Type B pancreatic cell (in vitro differentiated cells): ENCODE measurements around the gene SAPCD1. TPM values are rescaled to one million over a fixed set of nuclear protein-coding genes. Genes with fewer than 3 reads are reported as not detected.

ENCODE experiments used
- DNase-seq: peaks from one replicate; pipeline ENCODE4 v3.0.0; 2021; ENCODE audit warnings: mixed read lengths; ENCODE audit not compliant: unreplicated experiment; ENCODE audit errors: extremely low spot score
- H3K27ac Mint-ChIP-seq: 2 replicates; pipeline ENCODE4 v1.8.0; 2021; ENCODE audit warnings: mild to moderate bottlenecking, mixed read lengths
- H3K27me3 Mint-ChIP-seq: 2 replicates; pipeline ENCODE4 v1.8.0; 2021; ENCODE audit warnings: mixed read lengths
- H3K36me3 Mint-ChIP-seq: 2 replicates; pipeline ENCODE4 v1.8.0; 2021; ENCODE audit warnings: mixed read lengths
- H3K4me1 Mint-ChIP-seq: one replicate; pipeline ENCODE4 v1.8.0; 2021; ENCODE audit warnings: mixed read lengths; ENCODE audit not compliant: unreplicated experiment
- H3K4me3 Mint-ChIP-seq: 2 replicates; pipeline ENCODE4 v1.8.0; 2021; ENCODE audit warnings: mild to moderate bottlenecking, mixed read lengths
- H3K9me3 Mint-ChIP-seq: 2 replicates; pipeline ENCODE4 v1.8.0; 2021; ENCODE audit warnings: mixed read lengths
- total RNA-seq: library from RNA; stranded (reverse); gene quantifications from 2 replicates; pipeline ENCODE4 v1.2.1, GENCODE V29; 2021; ENCODE audit warnings: low replicate concordance
- TF ChIP-seq, protein P1 (sequence below): fragments of 200-600 bp; sonication (generic); conservative IDR thresholded peaks from 2 replicates; pipeline ENCODE4 v1.5.0; 2021; ENCODE audit warnings: antibody characterized with exemption, mild to moderate bottlenecking

Gene SAPCD1
- total RNA-seq, 1 donor from 2014 or later: 8.9 TPM

DNA sequence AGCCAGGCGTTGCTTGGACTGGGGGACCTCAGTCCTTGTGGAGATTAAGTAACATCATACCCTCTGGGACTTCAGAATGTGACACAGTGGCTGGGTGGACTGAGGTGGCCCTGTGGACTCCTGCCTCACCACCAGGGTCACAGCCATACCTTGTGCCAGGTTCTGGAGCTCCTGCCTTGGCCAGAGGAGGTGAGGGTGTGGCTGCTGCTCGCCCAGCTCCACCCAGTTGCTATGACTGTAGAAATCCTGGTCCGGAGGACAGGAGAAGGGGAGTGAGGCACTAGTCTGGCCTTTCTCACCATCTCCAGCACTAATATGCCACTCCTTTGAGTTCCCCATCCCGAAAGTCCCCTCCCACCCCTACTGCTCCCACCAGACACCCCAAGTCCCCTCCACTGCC, 12.7 kb downstream of the SAPCD1 start:
- H3K4me3 Mint-ChIP-seq: peak overlapping the region; percentile 58
- no peaks in the 10 kb centered on the region for H3K36me3 Mint-ChIP-seq
- H3K27me3 Mint-ChIP-seq: no peaks in the 10 kb centered on the region
- DNase-seq: no peak
- TF ChIP-seq, protein P1, sequence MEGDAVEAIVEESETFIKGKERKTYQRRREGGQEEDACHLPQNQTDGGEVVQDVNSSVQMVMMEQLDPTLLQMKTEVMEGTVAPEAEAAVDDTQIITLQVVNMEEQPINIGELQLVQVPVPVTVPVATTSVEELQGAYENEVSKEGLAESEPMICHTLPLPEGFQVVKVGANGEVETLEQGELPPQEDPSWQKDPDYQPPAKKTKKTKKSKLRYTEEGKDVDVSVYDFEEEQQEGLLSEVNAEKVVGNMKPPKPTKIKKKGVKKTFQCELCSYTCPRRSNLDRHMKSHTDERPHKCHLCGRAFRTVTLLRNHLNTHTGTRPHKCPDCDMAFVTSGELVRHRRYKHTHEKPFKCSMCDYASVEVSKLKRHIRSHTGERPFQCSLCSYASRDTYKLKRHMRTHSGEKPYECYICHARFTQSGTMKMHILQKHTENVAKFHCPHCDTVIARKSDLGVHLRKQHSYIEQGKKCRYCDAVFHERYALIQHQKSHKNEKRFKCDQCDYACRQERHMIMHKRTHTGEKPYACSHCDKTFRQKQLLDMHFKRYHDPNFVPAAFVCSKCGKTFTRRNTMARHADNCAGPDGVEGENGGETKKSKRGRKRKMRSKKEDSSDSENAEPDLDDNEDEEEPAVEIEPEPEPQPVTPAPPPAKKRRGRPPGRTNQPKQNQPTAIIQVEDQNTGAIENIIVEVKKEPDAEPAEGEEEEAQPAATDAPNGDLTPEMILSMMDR: no peak
- peaks cover 11% of the 10 kb centered on the region for H3K4me1 Mint-ChIP-seq
- H3K27ac Mint-ChIP-seq: peak overlapping the region; percentile 64
- no peaks in the 10 kb centered on the region for H3K9me3 Mint-ChIP-seq

DNA sequence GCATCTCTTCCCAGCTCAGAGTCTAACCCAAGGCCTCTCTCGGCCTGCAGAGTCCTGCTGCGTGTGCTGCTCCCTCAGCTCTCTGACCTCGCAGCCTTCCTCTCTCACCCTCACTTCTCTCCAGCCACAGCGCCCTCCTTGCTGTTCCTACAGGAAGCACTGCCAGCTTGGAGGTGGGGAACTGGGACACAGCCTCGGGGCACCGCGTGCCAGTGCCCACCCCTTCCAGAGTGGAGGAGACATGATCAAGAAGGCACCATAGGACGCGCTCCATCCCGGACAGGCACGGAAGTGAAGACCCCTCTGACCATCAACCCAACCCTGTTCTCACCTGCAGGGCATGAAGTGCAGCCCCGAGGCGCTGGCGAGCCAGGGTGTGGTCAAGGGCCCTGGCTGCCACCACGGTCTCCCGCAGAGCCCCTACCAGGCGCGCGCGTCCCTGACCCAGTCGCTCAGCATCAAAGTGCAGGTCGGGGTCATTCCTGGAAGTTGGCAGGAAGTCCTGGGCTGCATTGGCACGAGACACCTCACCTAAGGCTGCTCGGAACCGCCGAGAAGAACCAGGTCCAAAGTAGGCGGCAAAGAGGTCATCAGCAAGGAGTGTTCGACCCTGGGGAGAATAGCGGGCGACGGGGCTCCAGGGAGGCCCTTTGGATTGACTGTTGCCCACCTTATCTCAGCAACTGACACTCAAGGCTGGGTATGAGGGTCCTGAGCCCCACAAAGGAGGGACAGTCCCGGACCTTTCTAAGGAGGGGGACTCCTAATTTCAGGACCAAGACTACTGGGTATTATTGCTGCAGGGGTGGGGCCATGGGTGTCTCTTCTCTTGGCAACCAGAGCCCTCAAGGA, 13.4 kb downstream of the SAPCD1 start:
- Mint-ChIP-seq H3K36me3 (no peaks in the 10 kb centered on the region), H3K4me3 (peak overlapping the region; percentile 36), H3K27me3 (no peaks in the 10 kb centered on the region), H3K9me3 (no peaks in the 10 kb centered on the region), H3K4me1 (peaks cover 11% of the 10 kb centered on the region), H3K27ac (peak overlapping the region; percentile 64)
- no peak for DNase-seq
- TF ChIP-seq, protein P1: no peak

DNA sequence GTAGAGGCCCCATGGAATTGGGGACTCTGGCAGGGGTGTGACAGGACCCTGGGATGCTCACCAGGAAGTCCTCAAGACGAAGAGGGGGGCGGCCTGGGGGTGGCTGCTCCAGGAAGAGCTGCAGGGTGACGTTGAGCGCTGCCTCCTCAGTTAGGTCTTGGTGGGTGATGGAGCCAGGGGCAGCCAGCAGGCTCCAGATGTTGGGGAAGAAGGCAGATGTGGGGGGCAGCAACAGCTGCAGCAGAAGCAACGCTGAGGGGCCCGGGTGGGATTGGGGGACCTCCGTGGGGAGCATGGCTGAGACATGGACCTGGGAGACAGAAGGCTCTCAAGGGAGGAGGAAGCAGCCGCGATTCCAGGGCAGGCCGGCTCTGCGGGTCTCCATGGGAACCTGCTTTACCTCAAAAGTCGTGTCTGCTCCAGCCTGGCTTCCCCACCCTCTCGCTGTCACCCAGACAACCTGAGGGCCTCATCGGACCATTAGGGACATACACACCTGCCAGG, 14.1 kb downstream of the SAPCD1 start:
- H3K4me1 Mint-ChIP-seq: peaks cover 11% of the 10 kb centered on the region
- no peak for DNase-seq
- peak overlapping the region; percentile 36 for H3K4me3 Mint-ChIP-seq
- H3K36me3 Mint-ChIP-seq: no peaks in the 10 kb centered on the region
- no peaks in the 10 kb centered on the region for H3K27me3 Mint-ChIP-seq
- H3K9me3 Mint-ChIP-seq: no peaks in the 10 kb centered on the region
- TF ChIP-seq, protein P1: no peak
- H3K27ac Mint-ChIP-seq: peak overlapping the region; percentile 53

DNA sequence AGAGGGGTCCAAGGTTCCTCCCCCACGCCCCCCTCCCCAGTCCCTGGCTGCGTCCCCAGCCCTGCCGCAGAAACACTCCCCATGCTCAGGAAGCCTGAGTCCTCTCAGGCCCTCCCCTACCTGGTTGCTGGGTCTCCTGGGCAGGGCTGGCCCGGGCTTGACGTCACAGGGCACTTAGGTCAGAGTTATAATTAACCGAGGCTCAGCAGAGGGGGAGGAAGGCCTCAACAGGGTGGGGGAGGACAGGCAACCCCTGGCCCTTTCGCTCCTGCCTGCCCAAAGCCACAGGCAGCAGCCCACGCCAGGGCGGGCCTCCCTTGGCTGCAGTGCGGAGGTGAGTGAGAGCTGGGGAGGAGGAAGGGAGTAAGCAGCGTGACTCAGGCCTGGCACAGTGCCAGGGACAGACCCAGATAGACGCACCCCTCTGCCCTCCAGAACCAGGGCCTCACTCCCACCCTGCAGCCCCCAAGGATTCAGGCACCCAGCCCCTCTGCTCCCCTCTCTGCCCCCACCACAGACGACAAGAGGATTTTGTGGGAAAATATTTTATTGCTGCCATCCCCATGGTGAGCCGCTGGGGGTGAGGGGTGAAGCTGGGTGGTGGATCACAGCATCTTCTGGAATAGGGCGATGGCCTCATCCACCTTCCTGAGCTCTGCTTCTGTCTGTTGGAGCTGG, 14.7 kb downstream of the SAPCD1 start, which contains the start of gene VWA7:
Gene VWA7, minus strand, starts transcription at position 340 of the 678 bp plus-strand sequence. CDS start 549 bp downstream, outside the sequence.
- H3K4me3 Mint-ChIP-seq: peak within 1 kb of the TSS; percentile 36
- no peaks in the 10 kb centered on the region for H3K9me3 Mint-ChIP-seq
- no peaks in the 10 kb centered on the region for H3K27me3 Mint-ChIP-seq
- TF ChIP-seq, protein P1: no peak
- H3K27ac Mint-ChIP-seq: peak within 1 kb of the TSS; percentile 56
- H3K4me1 Mint-ChIP-seq: peaks cover 11% of the 10 kb centered on the region
- H3K36me3 Mint-ChIP-seq: no peaks in the 10 kb centered on the region
- no peak for DNase-seq

DNA sequence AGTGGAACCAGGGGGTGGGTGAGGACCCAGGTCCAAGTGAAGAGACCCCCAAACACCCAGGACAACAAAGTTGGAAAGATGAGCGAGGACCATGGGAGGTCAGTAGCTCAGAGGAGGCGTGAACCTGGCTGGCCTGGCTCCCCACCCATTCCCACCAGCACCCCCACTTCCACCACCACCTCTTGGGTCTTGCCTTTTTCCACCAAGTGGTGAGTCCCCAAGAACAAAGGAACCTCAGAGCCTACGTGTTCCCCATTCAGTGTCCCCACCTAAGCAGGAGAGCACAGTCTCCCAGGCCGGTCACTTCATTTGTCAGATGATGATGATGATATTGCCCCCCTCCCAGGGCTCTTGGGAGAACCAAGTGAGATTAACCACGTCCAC, 15.2 kb downstream of the SAPCD1 start:
- Mint-ChIP-seq H3K27me3 (no peaks in the 10 kb centered on the region), H3K9me3 (no peaks in the 10 kb centered on the region), H3K4me3 (no peak overlapping the region), H3K36me3 (peaks cover under 1% of the 10 kb centered on the region), H3K27ac (peak overlapping the region; percentile 56), H3K4me1 (peaks cover 11% of the 10 kb centered on the region)
- DNase-seq: no peak
- TF ChIP-seq, protein P1: no peak
